HL-60/S4 treated with retinoic acid at 250 ng/mL for 4 days and 3 days (cell line): ENCODE results near the gene LRRC43.
"Not testable (repeated sequence)": the region's sequence is repeated elsewhere in the genome, so short reads cannot be mapped to it uniquely, and the experiment has no call there.

Experiments used
- in situ Hi-C: fragments of 300-500 bp; cut with MboI; formaldehyde crosslinking; loops from 2 replicates; pipeline ENCODE4 v1.7.0; 2022; ENCODE audit warnings: low sequenced_read_pairs

Gene LRRC43

GRCh38 chr12:122155705-122156104 is 27.2 kb upstream of the LRRC43 start:
- in situ Hi-C loops = no loop called here

- in situ Hi-C loops = no loop called here
These were observed 24.1 kb upstream of the LRRC43 start for GRCh38 chr12:122158700-122159285.

- in situ Hi-C loops = no loop called here
These were observed 23.0 kb upstream of the LRRC43 start for GRCh38 chr12:122159882-122160281.

GRCh38 chr12:122160761-122161160 is 22.2 kb upstream of the LRRC43 start:
- in situ Hi-C loops = no loop called here

- in situ Hi-C loops = no loop called here
These were observed 21.2 kb upstream of the LRRC43 start for GRCh38 chr12:122161682-122162081.

GRCh38 chr12:122162976-122163375 is 19.9 kb upstream of the LRRC43 start:
- in situ Hi-C loops = no loop called here

GRCh38 chr12:122166422-122167349 is 16.2 kb upstream of the LRRC43 start:
- in situ Hi-C loops = no loop called here

- in situ Hi-C loops = no loop called here
These were observed 15.5 kb upstream of the LRRC43 start for GRCh38 chr12:122167356-122167925.

- in situ Hi-C loops = no loop called here
These were observed 14.4 kb upstream of the LRRC43 start for GRCh38 chr12:122168492-122168891.

- in situ Hi-C loops = no loop called here
These were observed 11.5 kb upstream of the LRRC43 start for GRCh38 chr12:122171399-122171798.

- in situ Hi-C loops = no loop called here
These were observed 10.5 kb upstream of the LRRC43 start for GRCh38 chr12:122172262-122172939.

GRCh38 chr12:122174155-122174845 is 8.6 kb upstream of the LRRC43 start, which contains the start of gene IL31:
IL31 (minus strand) TSS chr12:122174221; CDS start chr12:122174172, 49 bp downstream.
- in situ Hi-C loops = no loop called here

- in situ Hi-C loops = not testable (repeated sequence)
These were observed 6.5 kb upstream of the LRRC43 start for GRCh38 chr12:122176473-122176872.

GRCh38 chr12:122183588-122183940 is 641 bp downstream of the LRRC43 start:
- in situ Hi-C loops = no loop called here

- in situ Hi-C loops = no loop called here
These were observed 1.6 kb downstream of the LRRC43 start for GRCh38 chr12:122184517-122184916.

- in situ Hi-C loops = no loop called here
These were observed 2.2 kb downstream of the LRRC43 start for GRCh38 chr12:122185079-122185478.

- in situ Hi-C loops = no loop called here
These were observed 2.7 kb downstream of the LRRC43 start for GRCh38 chr12:122185494-122186082.

- in situ Hi-C loops = no loop called here
These were observed 4.5 kb downstream of the LRRC43 start for GRCh38 chr12:122187466-122187865.

GRCh38 chr12:122189626-122190475 is 6.9 kb downstream of the LRRC43 start:
- in situ Hi-C loops = no loop called here
